Gastroesophageal sphincter (tissue), 4 donors: ENCODE measurements around the gene SPATA21. TPM values are rescaled to one million over a fixed set of nuclear protein-coding genes. Genes with fewer than 3 reads are reported as not detected.
A peak's percentile ranks its signal among the peaks of the same experiment; 100 is the strongest.
"Not testable (repeated sequence)": the region's sequence is repeated elsewhere in the genome, so short reads cannot be mapped to it uniquely, and the experiment has no call there.

Experiments used
- ATAC-seq: fragments of 150-250 bp; one replicate; pipeline ENCODE4 v1.9.1; 2016; ENCODE audit warnings: mild to moderate bottlenecking, moderate library complexity
- H3K27ac ChIP-seq, 4 donors: fragments of 200-600 bp; sonication (generic) in 3 of 4; 1 replicate in 3 of 4; 2 replicates in 1 of 4; pipeline ENCODE4 v1.5.1; 2016 to 2019
- H3K27me3 ChIP-seq: fragments of 200-600 bp; sonication (generic); one replicate; pipeline ENCODE4 v1.5.1; 2019
- H3K36me3 ChIP-seq, 2 donors: fragments of 200-600 bp; sonication (generic); one replicate each; pipeline ENCODE4 v1.5.1; 2019; ENCODE audit warnings: control low read depth in 1 of 2
- H3K4me1 ChIP-seq, 3 donors: fragments of 200-600 bp; sonication (generic); 1 replicate in 2 of 3; 2 replicates in 1 of 3; pipeline ENCODE4 v1.5.1; 2016 to 2019; ENCODE audit warnings: control low read depth in 2 of 3
- H3K4me3 ChIP-seq, 2 donors: fragments of 200-600 bp; sonication (generic); one replicate each; pipeline ENCODE4 v1.5.1; 2019; ENCODE audit warnings: mild to moderate bottlenecking in 1 of 2, moderate library complexity in 1 of 2
- H3K9me3 ChIP-seq, 3 donors: fragments of 200-600 bp; sonication (generic); one replicate each; pipeline ENCODE4 v1.5.1; 2017 to 2019; ENCODE audit warnings: control low read depth in 2 of 3
- EP300 ChIP-seq: sonication (generic); formaldehyde crosslinking; IDR thresholded peaks from one replicate; pipeline ENCODE4 v1.6.1; 2017; ENCODE audit warnings: antibody characterized with exemption, mild to moderate bottlenecking
- POLR2A ChIP-seq, 2 donors: fragments of 450-650 bp; IDR thresholded peaks; one replicate each; pipeline ENCODE4 v1.6.1; 2017; ENCODE audit warnings: antibody characterized with exemption in 2 of 2, mild to moderate bottlenecking in 2 of 2, moderate library complexity in 1 of 2
- POLR2AphosphoS5 ChIP-seq: sonication (generic); formaldehyde crosslinking; IDR thresholded peaks from one replicate; pipeline ENCODE4 v1.6.1; 2017; ENCODE audit warnings: antibody characterized with exemption
- WGBS, 2 donors: methylation state at CpG; one replicate each; pipeline ENCODE4 v1.1.5; 2018; ENCODE audit warnings: low coverage in 1 of 2; 5-methylcytosine and 5-hydroxymethylcytosine counted together
- total RNA-seq, 4 donors: library from RNA; depleted of rRNA; stranded (reverse); fragments of >200 nt; gene quantifications; one replicate each; pipeline ENCODE4 v1.1.0, GENCODE V29; 2016
- TF ChIP-seq, protein P1 (sequence below), 4 experiments: fragments of 200-600 bp in 2 of 4; fragments of 450-650 bp in 2 of 4; sonication (generic) in 1 of 4; IDR thresholded peaks; one replicate each; pipeline ENCODE4 v1.5.1; 2017 to 2019; ENCODE audit warnings: antibody characterized with exemption in 4 of 4, mild to moderate bottlenecking in 2 of 4, moderate library complexity in 2 of 4

Gene SPATA21, protein sequence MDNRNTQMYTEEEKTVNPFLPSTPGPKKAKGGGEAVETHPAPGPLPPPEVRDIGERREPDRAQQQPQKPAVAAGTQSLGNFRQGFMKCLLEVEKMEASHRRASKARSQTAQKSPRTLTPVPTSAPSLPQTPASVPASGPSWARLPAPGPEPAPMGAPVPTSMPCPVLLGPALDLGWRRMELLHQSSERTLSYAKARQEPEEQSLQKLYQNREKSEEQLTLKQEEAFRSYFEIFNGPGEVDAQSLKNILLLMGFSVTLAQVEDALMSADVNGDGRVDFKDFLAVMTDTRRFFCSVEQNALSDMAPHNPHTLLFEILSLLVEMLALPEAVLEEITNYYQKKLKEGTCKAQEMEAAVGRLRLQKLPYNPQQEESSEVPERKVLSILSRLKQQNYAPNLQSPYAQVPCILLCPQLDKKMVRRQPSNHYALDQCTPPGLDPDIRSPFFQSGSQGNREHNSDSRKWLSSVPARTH
- 1 to 10 TPM in 1 of 4 donors, under 1 TPM in 1, not detected in 2; 0.12 to 3.6 TPM for total RNA-seq

DNA sequence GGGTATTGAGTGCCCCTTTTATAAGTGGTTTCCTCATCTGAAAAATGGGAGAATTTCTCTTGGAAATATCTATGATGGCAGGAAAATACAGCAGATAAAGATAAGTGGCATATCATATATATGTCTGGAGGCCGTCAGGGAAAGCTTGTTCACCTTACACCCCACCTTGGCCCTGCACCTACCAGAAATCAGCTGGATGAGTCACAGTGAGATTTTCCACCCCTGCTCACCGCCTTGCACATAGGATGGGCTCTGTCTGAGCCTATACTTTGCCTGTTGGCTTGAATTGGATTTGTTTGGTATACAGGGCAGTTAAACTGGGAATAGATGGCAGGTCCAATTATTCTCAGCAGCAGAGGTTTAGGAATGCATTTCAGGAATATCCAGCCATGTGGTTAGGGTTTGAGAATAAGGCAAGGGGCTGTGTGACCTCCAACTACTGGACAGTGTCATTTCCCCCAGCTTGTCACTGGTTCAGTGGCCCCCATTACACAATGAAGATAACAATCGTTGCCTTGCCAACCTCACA, at the start of gene SPATA21:
Gene SPATA21, minus strand, starts transcription at position 479 of the 529 bp plus-strand sequence. CDS start 6,053 bp downstream, outside the sequence.
- no peak for ATAC-seq

DNA sequence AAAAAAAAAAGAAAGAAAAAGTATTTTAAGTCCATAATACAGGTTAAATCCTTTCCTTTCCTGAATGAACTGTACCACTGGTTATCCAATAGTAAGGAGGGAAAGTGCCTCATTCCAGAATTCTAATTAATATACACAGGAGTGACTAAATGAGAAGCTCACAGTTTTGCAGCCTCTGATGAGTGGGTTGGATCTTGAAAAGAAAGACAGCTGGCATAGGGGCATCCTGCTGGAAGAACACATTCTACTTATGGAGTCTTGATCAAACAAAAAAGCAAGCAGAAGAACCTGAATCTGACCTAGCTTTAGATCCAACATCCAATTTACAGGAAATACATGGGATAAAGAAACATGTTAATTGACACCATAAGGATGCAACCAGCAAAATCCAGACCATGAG, 49.8 kb upstream of the SPATA21 start:
- not testable (repeated sequence) for H3K4me3 ChIP-seq, H3K4me1 ChIP-seq, ATAC-seq, H3K9me3 ChIP-seq, H3K27me3 ChIP-seq, H3K27ac ChIP-seq
- H3K36me3 ChIP-seq, result peaks cover 0 to 89% of the 10 kb centered on the region in 2 donors

More for the DNA sequence above, at the start of gene SPATA21:
- no peaks in the 10 kb centered on the region for H3K9me3 ChIP-seq
- 90% methylated on average over 2 of the region's 3 CpGs; no CpG with 5 or more reads in 1 of the 2 donors for WGBS, 2 donors
- H3K27me3 ChIP-seq, result peaks cover 9% of the 10 kb centered on the region
- TF ChIP-seq, protein P1, sequence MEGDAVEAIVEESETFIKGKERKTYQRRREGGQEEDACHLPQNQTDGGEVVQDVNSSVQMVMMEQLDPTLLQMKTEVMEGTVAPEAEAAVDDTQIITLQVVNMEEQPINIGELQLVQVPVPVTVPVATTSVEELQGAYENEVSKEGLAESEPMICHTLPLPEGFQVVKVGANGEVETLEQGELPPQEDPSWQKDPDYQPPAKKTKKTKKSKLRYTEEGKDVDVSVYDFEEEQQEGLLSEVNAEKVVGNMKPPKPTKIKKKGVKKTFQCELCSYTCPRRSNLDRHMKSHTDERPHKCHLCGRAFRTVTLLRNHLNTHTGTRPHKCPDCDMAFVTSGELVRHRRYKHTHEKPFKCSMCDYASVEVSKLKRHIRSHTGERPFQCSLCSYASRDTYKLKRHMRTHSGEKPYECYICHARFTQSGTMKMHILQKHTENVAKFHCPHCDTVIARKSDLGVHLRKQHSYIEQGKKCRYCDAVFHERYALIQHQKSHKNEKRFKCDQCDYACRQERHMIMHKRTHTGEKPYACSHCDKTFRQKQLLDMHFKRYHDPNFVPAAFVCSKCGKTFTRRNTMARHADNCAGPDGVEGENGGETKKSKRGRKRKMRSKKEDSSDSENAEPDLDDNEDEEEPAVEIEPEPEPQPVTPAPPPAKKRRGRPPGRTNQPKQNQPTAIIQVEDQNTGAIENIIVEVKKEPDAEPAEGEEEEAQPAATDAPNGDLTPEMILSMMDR (IDR thresholded peaks at IDR 0.05), result no peak
- TF ChIP-seq EP300 (no peak), POLR2AphosphoS5 (no peak), POLR2A (IDR thresholded peaks at IDR 0.05) (no peak)
- no peak within 1 kb of the TSS for H3K4me3 ChIP-seq
- no peak within 1 kb of the TSS for H3K27ac ChIP-seq
- no peaks in the 10 kb centered on the region for H3K36me3 ChIP-seq
- peaks cover 0 to 19% (median 4%) of the 10 kb centered on the region in 3 donors for H3K4me1 ChIP-seq

DNA sequence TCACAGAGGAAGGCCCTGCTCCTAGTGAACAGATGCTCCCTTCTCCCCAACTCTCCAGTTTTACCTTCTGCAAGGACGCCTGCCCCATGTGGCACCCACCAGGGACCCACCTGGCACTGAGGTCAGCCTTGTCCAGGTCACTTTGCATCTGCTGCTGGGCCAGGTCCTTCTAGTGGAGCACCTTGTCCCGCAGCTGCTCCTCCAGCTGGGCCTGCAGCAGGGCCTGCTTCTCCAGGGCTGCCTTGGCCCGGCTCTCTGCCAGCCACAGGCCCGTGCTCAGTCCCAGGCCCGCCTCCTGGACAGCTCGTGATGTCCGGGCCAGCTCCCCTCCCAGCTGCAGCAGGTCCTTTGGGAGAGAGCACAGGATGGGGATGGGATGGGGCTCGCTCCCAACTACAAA, 49.1 kb upstream of the SPATA21 start:
- not testable (repeated sequence) for H3K27me3 ChIP-seq, H3K27ac ChIP-seq, ATAC-seq, H3K4me3 ChIP-seq, H3K4me1 ChIP-seq, H3K9me3 ChIP-seq
- peaks cover 0 to 96% of the 10 kb centered on the region in 2 donors for H3K36me3 ChIP-seq
- WGBS, 2 donors, result no CpG with 5 or more reads among the region's 8 CpGs

DNA sequence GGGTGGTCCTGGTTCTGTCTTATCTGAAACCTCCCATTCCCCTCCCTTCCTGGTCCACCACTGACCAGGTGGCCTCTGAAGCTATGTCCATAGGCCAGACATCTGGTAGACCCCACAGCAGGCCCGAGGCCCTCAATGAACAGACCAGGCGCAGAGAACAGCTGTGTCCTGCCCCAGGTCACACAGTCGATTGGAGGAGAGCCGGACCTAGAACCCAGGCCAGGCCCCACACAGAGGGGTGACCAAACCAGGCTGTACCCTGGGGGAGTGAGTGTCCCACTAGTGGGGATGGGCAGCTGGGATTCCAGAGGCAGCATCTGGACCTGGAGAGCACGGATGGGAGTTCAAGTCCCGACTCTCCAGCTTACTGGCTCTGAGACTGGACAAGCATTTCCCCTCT, 47.7 kb upstream of the SPATA21 start:
- WGBS, 2 donors, result 93% methylated on average over 3 of the region's 6 CpGs; no CpG with 5 or more reads in 1 of the 2 donors
- no peak for ATAC-seq
- H3K36me3 ChIP-seq, result peaks cover 0 to 100% of the 10 kb centered on the region in 2 donors

DNA sequence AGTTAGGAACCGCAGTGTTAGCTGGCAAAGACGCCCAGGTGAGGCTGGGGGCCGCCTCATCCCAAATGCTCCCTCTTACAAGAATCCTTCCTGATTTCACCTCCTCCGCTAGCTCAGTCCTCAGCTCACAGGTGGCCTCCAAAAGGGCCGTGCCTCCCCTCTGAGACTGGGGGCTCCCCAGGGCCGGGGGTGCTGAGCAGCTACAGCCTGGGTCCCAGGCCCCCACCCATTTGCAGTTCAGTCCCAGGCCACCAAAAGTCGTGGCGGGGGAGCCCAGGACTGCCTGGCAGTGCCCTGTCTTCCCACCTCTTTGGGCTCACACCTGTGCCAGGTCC, 47.2 kb upstream of the SPATA21 start:
- H3K36me3 ChIP-seq, result peaks cover 0 to 100% of the 10 kb centered on the region in 2 donors
- no peak for ATAC-seq
- whole genome bisulfite sequencing, 2 donors, result 87 to 100% methylated on average over 1 to 3 of the region's 8 CpGs
- H3K4me3 ChIP-seq, result no peak overlapping the region
- H3K27me3 ChIP-seq, result no peaks in the 10 kb centered on the region
- no peaks in the 10 kb centered on the region for H3K4me1 ChIP-seq
- no peak overlapping the region for H3K27ac ChIP-seq
- no peaks in the 10 kb centered on the region for H3K9me3 ChIP-seq
- TF ChIP-seq EP300, result no peak
- no peak for TF ChIP-seq POLR2AphosphoS5
- TF ChIP-seq POLR2A (IDR thresholded peaks at IDR 0.05), result no peak
- TF ChIP-seq, protein P1 (IDR thresholded peaks at IDR 0.05), result no peak

More for the DNA sequence above, 47.7 kb upstream of the SPATA21 start:
- TF ChIP-seq, protein P1 (IDR thresholded peaks at IDR 0.05), result no peak
- TF ChIP-seq POLR2A (IDR thresholded peaks at IDR 0.05) (no peak), EP300 (no peak), POLR2AphosphoS5 (no peak)
- H3K9me3 ChIP-seq, result no peaks in the 10 kb centered on the region
- no peak overlapping the region for H3K27ac ChIP-seq
- no peak overlapping the region for H3K4me3 ChIP-seq
- H3K4me1 ChIP-seq, result no peaks in the 10 kb centered on the region
- H3K27me3 ChIP-seq, result no peaks in the 10 kb centered on the region

DNA sequence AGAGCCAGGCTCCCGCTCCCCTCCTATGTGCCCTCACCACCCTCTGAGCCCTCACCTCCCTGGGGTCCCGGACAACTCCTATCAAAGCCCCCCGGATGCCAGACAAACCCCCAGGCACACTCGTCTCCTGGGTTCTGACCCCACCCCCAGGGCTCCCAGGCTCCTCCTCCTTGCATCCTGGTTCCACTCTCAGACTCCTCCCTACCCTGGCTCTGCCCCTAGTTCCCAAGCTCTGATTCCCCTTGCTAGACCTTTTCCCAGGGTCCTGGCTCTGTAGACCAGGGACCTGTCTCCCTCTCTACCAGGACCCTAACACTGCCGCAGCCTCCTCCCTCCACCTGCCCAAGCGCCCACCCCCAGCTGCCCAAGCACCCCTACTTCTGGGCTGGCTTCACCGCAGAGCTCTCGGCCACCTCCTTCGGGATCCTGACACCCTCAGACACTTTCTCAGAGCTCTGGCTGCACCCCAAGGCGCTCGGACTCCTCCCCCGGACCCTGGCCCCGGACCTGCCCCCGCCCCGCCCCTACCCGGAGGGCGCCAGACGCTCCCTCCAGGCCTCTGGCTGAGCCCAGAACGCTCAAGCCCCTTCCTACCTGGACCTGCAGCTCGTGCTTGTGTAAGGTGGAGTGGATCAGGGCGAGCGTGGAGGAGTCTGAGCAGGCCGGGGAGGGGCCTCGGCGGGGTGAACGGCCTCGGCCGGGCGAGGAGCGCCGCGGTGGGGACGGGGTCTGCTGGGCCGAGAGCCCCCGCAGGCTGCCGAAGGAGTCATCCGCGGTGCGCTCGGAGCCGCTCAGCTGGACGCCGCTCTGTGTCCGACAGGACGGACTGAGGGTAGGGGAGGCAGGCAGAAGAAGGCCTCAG, 46.6 kb upstream of the SPATA21 start:
- not testable (repeated sequence) for H3K9me3 ChIP-seq, H3K4me1 ChIP-seq, H3K4me3 ChIP-seq, H3K27me3 ChIP-seq, H3K27ac ChIP-seq
- WGBS, 2 donors, result 89% methylated on average over 4 of the region's 45 CpGs; no CpG with 5 or more reads in 1 of the 2 donors
- peaks cover 0 to 99% of the 10 kb centered on the region in 2 donors for H3K36me3 ChIP-seq
- peak; percentile 9 for ATAC-seq

DNA sequence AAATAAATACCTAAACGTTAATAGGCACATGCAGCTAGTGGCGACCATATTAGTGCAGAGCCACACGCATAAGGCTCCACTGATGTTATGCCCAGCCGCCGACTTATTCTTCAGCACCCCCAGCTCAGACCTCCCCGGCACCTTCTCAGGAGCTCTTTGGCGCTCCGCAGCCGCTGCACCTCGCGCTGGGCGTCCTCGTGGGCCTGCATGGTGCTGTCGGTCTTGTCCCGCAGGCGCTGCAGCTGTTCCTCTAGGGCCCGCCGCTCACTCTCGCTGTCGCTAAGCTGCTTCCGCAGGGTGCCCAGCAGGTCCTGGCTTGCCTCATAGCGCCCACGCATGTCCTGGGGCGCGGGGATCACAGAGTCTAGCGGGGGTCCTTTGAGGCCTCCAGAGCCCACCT, 45.9 kb upstream of the SPATA21 start:
- ATAC-seq, H3K27ac ChIP-seq, H3K27me3 ChIP-seq, H3K9me3 ChIP-seq, H3K4me3 ChIP-seq, H3K4me1 ChIP-seq: not testable (repeated sequence)
- peaks cover 0 to 99% of the 10 kb centered on the region in 2 donors for H3K36me3 ChIP-seq
- 93 to 96% methylated on average over 5 to 13 of the region's 26 CpGs for WGBS, 2 donors
